NCI-H1092 (cell line): ENCODE data around the gene CDCA3.
"Not testable (repeated sequence)": the region's sequence is repeated elsewhere in the genome, so short reads cannot be mapped to it uniquely, and the experiment has no call there.

Experiments used
- DNase-seq: peaks from one replicate; lab custom pipeline; 2025; lab: John Stamatoyannopoulos, UW

Gene CDCA3

GRCh38 chr12:6872073-6873048, 21.3 kb upstream of the CDCA3 start:
- peak; percentile 66 for DNase-seq

- DNase-seq: no peak
Measured at GRCh38 chr12:6871052-6871957, 20.2 kb upstream of the CDCA3 start.

GRCh38 chr12:6870304-6870703, 19.2 kb upstream of the CDCA3 start:
- DNase-seq: not testable (repeated sequence)

GRCh38 chr12:6869049-6870021, 18.2 kb upstream of the CDCA3 start:
- DNase-seq: peak; percentile 43

GRCh38 chr12:6868211-6869048, 17.3 kb upstream of the CDCA3 start:
- no peak for DNase-seq

- DNase-seq: peak; percentile 47
Measured at GRCh38 chr12:6867413-6868210, 16.5 kb upstream of the CDCA3 start, which contains the start of gene TPI1. TSS of gene TPI1 (plus strand) at chr12:6867531. CDS start at chr12:6867567, 36 bp downstream.

GRCh38 chr12:6866920-6867412, 15.9 kb upstream of the CDCA3 start:
- DNase-seq: no peak

- DNase-seq: no peak
Measured at GRCh38 chr12:6866163-6866919, 15.3 kb upstream of the CDCA3 start.

- not testable (repeated sequence) for DNase-seq
Measured at GRCh38 chr12:6865307-6865706, 14.2 kb upstream of the CDCA3 start.

- no peak for DNase-seq
Measured at GRCh38 chr12:6863586-6864321, 12.7 kb upstream of the CDCA3 start.

GRCh38 chr12:6863033-6863432, 11.9 kb upstream of the CDCA3 start:
- no peak for DNase-seq

GRCh38 chr12:6861391-6861790, 10.3 kb upstream of the CDCA3 start:
- DNase-seq: no peak

GRCh38 chr12:6860942-6861341, 9.9 kb upstream of the CDCA3 start:
- no peak for DNase-seq

- no peak for DNase-seq
Measured at GRCh38 chr12:6860116-6860515, 9.0 kb upstream of the CDCA3 start.

- no peak for DNase-seq
Measured at GRCh38 chr12:6858799-6859198, 7.7 kb upstream of the CDCA3 start.

GRCh38 chr12:6855322-6855721, 4.2 kb upstream of the CDCA3 start:
- no peak for DNase-seq

GRCh38 chr12:6854036-6854435, 3.0 kb upstream of the CDCA3 start:
- DNase-seq: no peak

GRCh38 chr12:6853626-6854025, 2.5 kb upstream of the CDCA3 start:
- DNase-seq: no peak
